OCI-LY1 (cell line): ENCODE data around the gene CHCHD3.

Source experiments
- EZH2 ChIP-seq: fragments of 200-600 bp; sonication (generic), shearing (Covaris generic); IDR thresholded peaks from 2 replicates; pipeline ENCODE4 v1.8.0; 2017; ENCODE audit warnings: borderline replicate concordance, mixed run types, mild to moderate bottlenecking, antibody characterized with exemption, low read length, moderate library complexity, mixed read lengths
- TF ChIP-seq, protein P1 (sequence below): fragments of 200-600 bp; sonication (generic), shearing (Covaris generic); IDR thresholded peaks from 2 replicates; pipeline ENCODE4 v1.5.1; 2017; ENCODE audit warnings: mild to moderate bottlenecking, antibody characterized with exemption, low read length, moderate library complexity, mixed read lengths

DNA sequence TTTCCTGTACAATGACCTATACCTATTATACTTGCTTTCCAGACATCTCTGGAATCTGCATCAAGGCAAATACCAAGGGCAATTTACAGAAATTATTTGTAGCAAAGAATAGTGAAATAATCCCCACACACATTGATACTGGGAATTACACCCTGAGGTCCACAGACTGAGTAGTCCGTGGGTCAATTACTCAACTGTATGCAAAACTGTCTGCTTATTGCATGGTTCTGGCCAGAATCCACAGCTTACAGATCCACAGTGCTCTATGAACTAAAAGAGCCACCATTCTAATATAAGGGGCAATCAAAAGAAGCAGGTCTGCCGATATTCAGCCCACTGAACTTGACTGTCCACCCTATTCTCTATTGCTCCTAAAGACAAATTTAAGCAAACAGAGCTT is 5.7 kb downstream of the CHCHD3 start:
- TF ChIP-seq, protein P1, sequence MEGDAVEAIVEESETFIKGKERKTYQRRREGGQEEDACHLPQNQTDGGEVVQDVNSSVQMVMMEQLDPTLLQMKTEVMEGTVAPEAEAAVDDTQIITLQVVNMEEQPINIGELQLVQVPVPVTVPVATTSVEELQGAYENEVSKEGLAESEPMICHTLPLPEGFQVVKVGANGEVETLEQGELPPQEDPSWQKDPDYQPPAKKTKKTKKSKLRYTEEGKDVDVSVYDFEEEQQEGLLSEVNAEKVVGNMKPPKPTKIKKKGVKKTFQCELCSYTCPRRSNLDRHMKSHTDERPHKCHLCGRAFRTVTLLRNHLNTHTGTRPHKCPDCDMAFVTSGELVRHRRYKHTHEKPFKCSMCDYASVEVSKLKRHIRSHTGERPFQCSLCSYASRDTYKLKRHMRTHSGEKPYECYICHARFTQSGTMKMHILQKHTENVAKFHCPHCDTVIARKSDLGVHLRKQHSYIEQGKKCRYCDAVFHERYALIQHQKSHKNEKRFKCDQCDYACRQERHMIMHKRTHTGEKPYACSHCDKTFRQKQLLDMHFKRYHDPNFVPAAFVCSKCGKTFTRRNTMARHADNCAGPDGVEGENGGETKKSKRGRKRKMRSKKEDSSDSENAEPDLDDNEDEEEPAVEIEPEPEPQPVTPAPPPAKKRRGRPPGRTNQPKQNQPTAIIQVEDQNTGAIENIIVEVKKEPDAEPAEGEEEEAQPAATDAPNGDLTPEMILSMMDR, result no peak
- TF ChIP-seq EZH2, result no peak
